GM12873 (cell line): ENCODE data around the gene CYP1B1.

Source experiments
- TF ChIP-seq, protein P1 (sequence below): IDR thresholded peaks from 2 replicates; pipeline ENCODE4 v1.5.1; 2012; ENCODE audit warnings: low read depth, mild to moderate bottlenecking, moderate library complexity, low read length, control low read depth; ENCODE audit not compliant: insufficient read depth; ENCODE audit errors: missing control alignments

The CYP1B1 gene

DNA sequence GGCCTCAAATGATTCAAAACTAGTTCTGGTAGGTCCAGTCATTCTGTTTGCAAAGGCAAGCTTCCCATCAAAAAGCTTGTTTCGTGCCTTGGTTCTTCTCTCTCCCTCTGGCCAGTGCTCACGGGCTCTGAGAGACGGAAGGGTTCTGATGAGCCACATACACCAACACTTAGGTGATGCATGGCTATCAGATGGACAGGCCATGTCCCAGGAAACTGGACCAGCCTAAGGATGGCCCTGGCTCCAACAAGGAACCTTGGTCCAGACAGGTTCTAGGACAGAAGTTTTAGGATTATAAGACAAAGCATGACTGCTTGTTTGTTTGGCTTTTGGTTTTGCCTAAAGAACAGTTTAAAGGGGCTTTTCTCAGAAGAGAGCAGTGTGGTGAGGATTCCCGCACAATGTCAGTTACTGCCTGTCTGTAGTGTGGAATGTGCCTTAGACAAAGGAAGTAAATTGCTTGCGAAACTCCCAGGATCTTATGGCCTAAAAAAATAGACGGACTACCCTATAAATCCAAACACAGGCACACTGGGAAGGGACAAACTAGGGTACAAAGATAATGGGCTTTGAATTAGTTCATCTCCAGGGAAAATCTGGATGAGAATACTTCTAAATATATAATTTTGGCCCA lies 10.3 kb downstream of the CYP1B1 start:
- TF ChIP-seq, protein P1, sequence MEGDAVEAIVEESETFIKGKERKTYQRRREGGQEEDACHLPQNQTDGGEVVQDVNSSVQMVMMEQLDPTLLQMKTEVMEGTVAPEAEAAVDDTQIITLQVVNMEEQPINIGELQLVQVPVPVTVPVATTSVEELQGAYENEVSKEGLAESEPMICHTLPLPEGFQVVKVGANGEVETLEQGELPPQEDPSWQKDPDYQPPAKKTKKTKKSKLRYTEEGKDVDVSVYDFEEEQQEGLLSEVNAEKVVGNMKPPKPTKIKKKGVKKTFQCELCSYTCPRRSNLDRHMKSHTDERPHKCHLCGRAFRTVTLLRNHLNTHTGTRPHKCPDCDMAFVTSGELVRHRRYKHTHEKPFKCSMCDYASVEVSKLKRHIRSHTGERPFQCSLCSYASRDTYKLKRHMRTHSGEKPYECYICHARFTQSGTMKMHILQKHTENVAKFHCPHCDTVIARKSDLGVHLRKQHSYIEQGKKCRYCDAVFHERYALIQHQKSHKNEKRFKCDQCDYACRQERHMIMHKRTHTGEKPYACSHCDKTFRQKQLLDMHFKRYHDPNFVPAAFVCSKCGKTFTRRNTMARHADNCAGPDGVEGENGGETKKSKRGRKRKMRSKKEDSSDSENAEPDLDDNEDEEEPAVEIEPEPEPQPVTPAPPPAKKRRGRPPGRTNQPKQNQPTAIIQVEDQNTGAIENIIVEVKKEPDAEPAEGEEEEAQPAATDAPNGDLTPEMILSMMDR: no peak

- TF ChIP-seq, protein P1: no peak
Measured at GRCh38 chr2:38064801-38065501, 11.0 kb downstream of the CYP1B1 start.

GRCh38 chr2:38060236-38061018 lies 15.5 kb downstream of the CYP1B1 start:
- TF ChIP-seq, protein P1: no peak

- TF ChIP-seq, protein P1: no peak
Measured at GRCh38 chr2:38057651-38058410, 18.1 kb downstream of the CYP1B1 start.

DNA sequence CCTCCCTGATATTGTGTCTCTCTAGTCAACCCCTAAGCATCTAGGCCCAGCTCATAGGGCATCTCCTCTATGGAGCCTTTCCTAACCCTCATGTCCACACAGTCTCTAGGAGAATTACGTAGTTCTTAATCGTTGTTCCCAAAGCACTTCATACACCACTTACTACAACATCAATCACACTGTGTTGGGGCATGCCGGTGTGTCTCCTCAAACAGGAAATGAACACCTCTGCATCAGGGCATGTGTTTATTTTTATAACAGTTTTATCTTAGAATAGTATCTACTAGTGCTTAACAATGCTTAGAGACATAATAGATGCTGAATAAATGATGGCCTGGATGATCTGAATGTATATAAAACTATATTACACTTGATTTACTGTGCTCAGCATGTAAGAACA lies 19.7 kb downstream of the CYP1B1 start:
- TF ChIP-seq, protein P1: no peak

DNA sequence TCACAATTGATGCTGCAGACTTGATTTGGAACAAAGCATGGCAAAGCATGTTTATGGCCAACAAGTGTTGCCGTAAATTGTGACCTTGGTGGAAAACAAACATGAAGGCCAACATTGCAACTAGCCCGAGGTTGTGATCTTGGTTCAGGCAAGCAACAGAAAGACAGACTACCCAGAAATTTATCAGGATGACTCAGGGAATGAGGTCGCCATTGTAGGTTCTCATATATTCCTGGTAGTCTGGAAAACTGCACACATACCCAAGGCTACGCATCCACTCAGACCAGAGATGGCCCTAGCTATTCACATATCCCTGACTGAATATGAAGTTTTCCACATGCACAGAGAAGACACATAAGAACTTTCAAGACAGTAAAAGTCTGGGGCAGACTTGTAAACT lies 30.1 kb downstream of the CYP1B1 start:
- TF ChIP-seq, protein P1: no peak
